ENCODE data around the gene CAMK1G.

- no peak for TF ChIP-seq EZH2 (IDR thresholded peaks at IDR 0.05; ENCODE audit: borderline replicate concordance, insufficient read depth, low read depth, low read length, poor library complexity, severe bottlenecking)
- TF ChIP-seq CTCF (IDR thresholded peaks at IDR 0.05) = no peak
Measured at GRCh38 chr1:209577346-209577745, 6.2 kb upstream of the CAMK1G start.
